MCF 10A (cell line): ENCODE measurements around the gene PALD1. TPM values are rescaled to one million over a fixed set of nuclear protein-coding genes. Genes with fewer than 3 reads are reported as not detected.

Source experiments
- BruUV-seq: library from RNA; stranded (reverse); fragments of 400-500 nt; replicated peaks from 2 replicates; lab custom pipeline; 2021; lab: Mats Ljungman, UMichigan
- CTCF ChIA-PET: fragments of 300-600 bp; sonication (Branson Sonifier 250); formaldehyde crosslinking; extraction: SDS; loops from one replicate; lab custom pipeline; 2021; ENCODE audit warnings: antibody characterized with exemption, inconsistent platforms; lab: Yijun Ruan, JAX
- POLR2A ChIA-PET: fragments of 300-600, 350-650 bp; sonication (Branson Sonifier 250); formaldehyde crosslinking; extraction: SDS; loops from one replicate; lab custom pipeline; 2020; ENCODE audit warnings: antibody characterized with exemption, inconsistent platforms; lab: Yijun Ruan, JAX
- DNase-seq: peaks from one replicate; pipeline ENCODE4 v3.0.0-alpha.2; 2018; ENCODE audit not compliant: unreplicated experiment
- H3K27ac Mint-ChIP-seq: one replicate; pipeline ENCODE4 v1.8.0; 2022; ENCODE audit warnings: mild to moderate bottlenecking, low read depth, mixed read lengths; ENCODE audit not compliant: unreplicated experiment
- H3K27me3 Mint-ChIP-seq: one replicate; pipeline ENCODE4 v1.8.0; 2022; ENCODE audit warnings: mixed read lengths; ENCODE audit not compliant: insufficient read depth, unreplicated experiment
- H3K36me3 Mint-ChIP-seq: one replicate; pipeline ENCODE4 v1.8.0; 2022; ENCODE audit warnings: mild to moderate bottlenecking, moderate library complexity, mixed read lengths; ENCODE audit not compliant: insufficient read depth, unreplicated experiment
- H3K4me1 Mint-ChIP-seq: one replicate; pipeline ENCODE4 v1.8.0; 2022; ENCODE audit warnings: mixed read lengths; ENCODE audit not compliant: insufficient read depth, unreplicated experiment
- H3K4me3 Mint-ChIP-seq: one replicate; pipeline ENCODE4 v1.8.0; 2022; ENCODE audit warnings: mild to moderate bottlenecking, moderate library complexity, mixed read lengths; ENCODE audit not compliant: unreplicated experiment
- H3K9me3 Mint-ChIP-seq: one replicate; pipeline ENCODE4 v1.8.0; 2022; ENCODE audit warnings: mixed read lengths; ENCODE audit not compliant: unreplicated experiment
- CTCF ChIP-seq: fragments of 200-600 bp; IDR thresholded peaks from one replicate; pipeline ENCODE4 v1.8.0; 2022; ENCODE audit warnings: antibody characterized with exemption, mild to moderate bottlenecking; ENCODE audit not compliant: unreplicated experiment
- intact Hi-C: fragments of 100-400 bp; cut with micrococcal nuclease; formaldehyde crosslinking; loops from 2 replicates; pipeline ENCODE4 v1.14.1; 2022
- total RNA-seq: library from RNA; stranded (reverse); gene quantifications from 2 replicates; pipeline ENCODE4 v1.2.3, GENCODE V29; 2022

Gene PALD1
- total RNA-seq, 1 experiment from 2014 or later = 0.12 TPM

- ChIA-PET CTCF (interaction anchor here (1.1 to 10.3 kb wide), 2 partner anchors 19 to 80 kb away, joined by 4 to 98 read pairs; no protein-coding TSS in a partner anchor), POLR2A (interaction anchor here (1.4 kb wide), 1 partner anchor 137 kb away, joined by 3 read pairs; no protein-coding TSS in a partner anchor)
- Mint-ChIP-seq H3K4me1 (no peaks in the 10 kb centered on the region), H3K36me3 (no peaks in the 10 kb centered on the region), H3K9me3 (no peaks in the 10 kb centered on the region), H3K27me3 (peaks cover 10% of the 10 kb centered on the region), H3K4me3 (no peak overlapping the region), H3K27ac (no peak overlapping the region)
- no TSS peak for BruUV-seq
- intact Hi-C loops = loop anchor here (5.0 kb wide), 1 partner anchor 155 kb away; no protein-coding TSS in a partner anchor
- TF ChIP-seq CTCF = no peak
- no peak for DNase-seq
Measured at GRCh38 chr10:70542565-70542938, 64.0 kb downstream of the PALD1 start.

- no TSS peak for BruUV-seq
- H3K27me3 Mint-ChIP-seq = peaks cover 10% of the 10 kb centered on the region
- CTCF ChIA-PET = interaction anchor here (0.7 to 10.3 kb wide), 2 partner anchors 81 to 336 kb away, joined by 4 to 98 read pairs; no protein-coding TSS in a partner anchor
- no peaks in the 10 kb centered on the region for H3K4me1 Mint-ChIP-seq
- H3K27ac Mint-ChIP-seq = no peak overlapping the region
- TF ChIP-seq CTCF = no peak
- intact Hi-C loops = loop anchor here (5.0 kb wide), 1 partner anchor 157 kb away; no protein-coding TSS in a partner anchor
- DNase-seq = no peak
- H3K36me3 Mint-ChIP-seq = no peaks in the 10 kb centered on the region
- POLR2A ChIA-PET = no interaction called here
- no peaks in the 10 kb centered on the region for H3K9me3 Mint-ChIP-seq
- no peak overlapping the region for H3K4me3 Mint-ChIP-seq
Measured at GRCh38 chr10:70543911-70544310, 65.3 kb downstream of the PALD1 start.

DNA sequence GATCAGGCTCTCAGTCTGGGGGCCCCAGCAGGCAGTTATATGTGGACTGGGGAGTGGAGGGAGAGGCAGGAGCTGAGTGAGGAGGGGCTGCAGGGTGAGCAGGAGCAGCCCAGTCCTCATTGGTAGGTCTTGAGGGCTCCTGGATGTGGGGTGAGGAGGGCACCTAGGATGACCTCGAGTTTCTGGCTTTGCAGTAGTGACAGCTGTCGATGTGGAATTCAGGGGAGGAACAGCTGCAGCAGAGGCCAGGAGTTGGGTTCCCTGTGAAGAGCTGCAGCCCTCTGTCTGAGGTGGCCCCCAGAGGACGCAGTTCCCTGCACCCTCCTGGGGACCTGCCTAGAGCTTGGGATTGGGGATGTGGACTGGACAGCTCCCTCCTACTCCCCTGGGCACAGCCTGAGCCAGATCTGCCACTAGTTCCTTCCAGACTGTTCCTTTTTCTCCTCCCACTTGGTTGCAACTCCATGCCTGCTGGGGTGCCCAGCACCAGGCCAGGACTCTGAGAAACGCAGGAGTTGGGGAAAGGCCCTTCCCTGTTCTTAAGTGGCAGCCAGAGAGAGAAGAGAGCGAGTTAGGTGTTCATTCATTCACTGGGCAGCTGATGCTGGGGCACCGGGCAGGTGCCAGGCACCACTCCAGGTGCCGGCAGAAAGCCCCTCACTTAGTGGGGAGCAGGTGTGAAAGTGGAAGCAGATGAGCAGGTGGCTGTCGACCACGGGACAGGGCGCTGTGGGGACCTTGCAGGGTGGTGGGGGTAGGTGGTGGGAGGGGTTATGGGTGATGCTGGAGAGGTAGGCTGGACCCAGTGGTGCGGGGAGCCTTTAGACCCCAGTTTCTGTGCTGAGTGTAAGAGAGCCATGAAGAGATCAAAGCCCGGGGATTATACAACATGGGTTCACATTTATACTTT is 66.1 kb downstream of the PALD1 start:
- Mint-ChIP-seq H3K4me1 (no peaks in the 10 kb centered on the region), H3K27me3 (peaks cover 10% of the 10 kb centered on the region)
- POLR2A ChIA-PET = no interaction called here

More for the DNA sequence above, 66.1 kb downstream of the PALD1 start:
- no peaks in the 10 kb centered on the region for H3K36me3 Mint-ChIP-seq
- no peak for TF ChIP-seq CTCF
- H3K9me3 Mint-ChIP-seq = no peaks in the 10 kb centered on the region
- BruUV-seq = no TSS peak
- no peak overlapping the region for H3K27ac Mint-ChIP-seq
- DNase-seq = no peak
- CTCF ChIA-PET = interaction anchor here (0.6 to 10.3 kb wide), 2 partner anchors 82 to 92 kb away, joined by 3 to 98 read pairs; no protein-coding TSS in a partner anchor
- H3K4me3 Mint-ChIP-seq = no peak overlapping the region
- intact Hi-C loops = loop anchor here (5.0 kb wide), 1 partner anchor 157 kb away; no protein-coding TSS in a partner anchor
